ENCODE data around the gene TAS1R2.

The TAS1R2 gene

GRCh38 chr1:18819203-18819602 lies 40.3 kb downstream of the TAS1R2 start:
- peaks cover 3% of the 10 kb centered on the region for H3K4me1 ChIP-seq (ENCODE audit: control insufficient read depth, insufficient read depth, low read length)

GRCh38 chr1:18817795-18818435 lies 41.5 kb downstream of the TAS1R2 start:
- H3K27me3 ChIP-seq (ENCODE audit: control insufficient read depth, insufficient read depth, low read length): peaks cover 27% of the 10 kb centered on the region
- no peak overlapping the region for H3K4me3 ChIP-seq (ENCODE audit: low read depth, low read length)
- no peak overlapping the region for H3K27ac ChIP-seq (ENCODE audit: low read depth, low read length)
- H3K36me3 ChIP-seq (ENCODE audit: control insufficient read depth, insufficient read depth, low read length): no peaks in the 10 kb centered on the region
- H3K9me3 ChIP-seq (ENCODE audit: control insufficient read depth, insufficient read depth, low read depth, low read length): no peaks in the 10 kb centered on the region
- no peak overlapping the region for H3K9ac ChIP-seq (ENCODE audit: low read length)
- peaks cover 3% of the 10 kb centered on the region for H3K4me1 ChIP-seq (ENCODE audit: control insufficient read depth, insufficient read depth, low read length)

More at GRCh38 chr1:18819203-18819602, 40.3 kb downstream of the TAS1R2 start:
- no peak overlapping the region for H3K4me3 ChIP-seq (ENCODE audit: low read depth, low read length)
- peaks cover 27% of the 10 kb centered on the region for H3K27me3 ChIP-seq (ENCODE audit: control insufficient read depth, insufficient read depth, low read length)
- H3K9me3 ChIP-seq (ENCODE audit: control insufficient read depth, insufficient read depth, low read depth, low read length): no peaks in the 10 kb centered on the region
- no peak overlapping the region for H3K27ac ChIP-seq (ENCODE audit: low read depth, low read length)
- no peak overlapping the region for H3K9ac ChIP-seq (ENCODE audit: low read length)
- H3K36me3 ChIP-seq (ENCODE audit: control insufficient read depth, insufficient read depth, low read length): no peaks in the 10 kb centered on the region

- Histone ChIP-seq H3K27ac (ENCODE audit: low read depth, low read length) (no peak overlapping the region), H3K4me1 (ENCODE audit: control insufficient read depth, insufficient read depth, low read length) (peaks cover 3% of the 10 kb centered on the region), H3K9me3 (ENCODE audit: control insufficient read depth, insufficient read depth, low read depth, low read length) (no peaks in the 10 kb centered on the region), H3K4me3 (ENCODE audit: low read depth, low read length) (no peak overlapping the region), H3K9ac (ENCODE audit: low read length) (no peak overlapping the region), H3K36me3 (ENCODE audit: control insufficient read depth, insufficient read depth, low read length) (no peaks in the 10 kb centered on the region), H3K27me3 (ENCODE audit: control insufficient read depth, insufficient read depth, low read length) (peaks cover 27% of the 10 kb centered on the region)
Observed at GRCh38 chr1:18817316-18817715, 42.1 kb downstream of the TAS1R2 start.

DNA sequence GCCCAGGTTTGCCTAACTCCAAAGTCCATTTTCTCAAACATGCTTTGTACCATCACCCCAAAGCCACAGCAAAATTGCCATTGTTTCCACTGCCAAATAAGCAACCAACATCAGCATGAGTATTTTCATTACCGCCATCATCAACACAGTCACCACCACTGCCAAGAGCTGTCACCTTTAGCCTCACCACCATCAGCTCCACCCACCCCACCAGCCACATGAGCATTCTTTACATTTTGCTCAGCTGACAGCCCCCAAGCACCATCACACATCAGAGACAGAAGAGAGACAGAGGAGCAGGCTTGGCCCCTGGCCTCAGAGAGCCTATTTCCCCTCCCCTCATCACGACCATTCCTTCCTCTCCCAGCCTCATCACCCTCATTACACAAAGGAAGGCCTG lies 42.7 kb downstream of the TAS1R2 start:
- no peak overlapping the region for H3K27ac ChIP-seq (ENCODE audit: low read depth, low read length)
- no peak overlapping the region for H3K9ac ChIP-seq (ENCODE audit: low read length)
- H3K36me3 ChIP-seq (ENCODE audit: control insufficient read depth, insufficient read depth, low read length): no peaks in the 10 kb centered on the region
- H3K4me1 ChIP-seq (ENCODE audit: control insufficient read depth, insufficient read depth, low read length): peaks cover 3% of the 10 kb centered on the region
- H3K27me3 ChIP-seq (ENCODE audit: control insufficient read depth, insufficient read depth, low read length): peaks cover 27% of the 10 kb centered on the region
- no peaks in the 10 kb centered on the region for H3K9me3 ChIP-seq (ENCODE audit: control insufficient read depth, insufficient read depth, low read depth, low read length)
- H3K4me3 ChIP-seq (ENCODE audit: low read depth, low read length): no peak overlapping the region

- Histone ChIP-seq H3K36me3 (ENCODE audit: control insufficient read depth, insufficient read depth, low read length) (no peaks in the 10 kb centered on the region), H3K4me1 (ENCODE audit: control insufficient read depth, insufficient read depth, low read length) (no peaks in the 10 kb centered on the region), H3K9ac (ENCODE audit: low read length) (no peak overlapping the region), H3K27ac (ENCODE audit: low read depth, low read length) (no peak overlapping the region), H3K9me3 (ENCODE audit: control insufficient read depth, insufficient read depth, low read depth, low read length) (no peaks in the 10 kb centered on the region), H3K27me3 (ENCODE audit: control insufficient read depth, insufficient read depth, low read length) (peaks cover 20% of the 10 kb centered on the region), H3K4me3 (ENCODE audit: low read depth, low read length) (no peak overlapping the region)
Observed at GRCh38 chr1:18814874-18815531, 44.5 kb downstream of the TAS1R2 start.

DNA sequence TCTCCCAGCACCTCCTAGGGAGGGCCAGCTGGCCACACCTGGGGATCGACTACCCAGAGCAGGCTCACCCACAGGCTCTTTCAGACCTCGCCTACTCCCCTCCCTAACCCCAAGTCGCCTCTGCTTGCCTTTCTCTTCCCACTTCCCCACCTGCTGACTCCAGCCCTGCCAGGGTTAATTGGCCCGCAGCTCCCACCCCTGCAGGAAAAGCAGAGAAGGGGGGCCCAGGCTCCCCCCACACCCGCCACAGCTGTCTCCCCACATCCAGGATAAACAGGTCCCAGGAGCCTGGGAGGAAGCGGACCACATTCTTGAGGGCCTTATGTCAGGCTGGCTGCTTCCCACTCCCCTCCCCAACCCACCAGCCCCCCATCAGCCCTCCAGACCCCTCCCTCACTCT lies 45.0 kb downstream of the TAS1R2 start:
- Histone ChIP-seq H3K36me3 (ENCODE audit: control insufficient read depth, insufficient read depth, low read length) (no peaks in the 10 kb centered on the region), H3K9me3 (ENCODE audit: control insufficient read depth, insufficient read depth, low read depth, low read length) (no peaks in the 10 kb centered on the region), H3K27ac (ENCODE audit: low read depth, low read length) (no peak overlapping the region), H3K27me3 (ENCODE audit: control insufficient read depth, insufficient read depth, low read length) (peaks cover 14% of the 10 kb centered on the region), H3K4me3 (ENCODE audit: low read depth, low read length) (no peak overlapping the region), H3K4me1 (ENCODE audit: control insufficient read depth, insufficient read depth, low read length) (no peaks in the 10 kb centered on the region), H3K9ac (ENCODE audit: low read length) (no peak overlapping the region)

GRCh38 chr1:18812453-18812939 lies 47.0 kb downstream of the TAS1R2 start:
- Histone ChIP-seq H3K9me3 (ENCODE audit: control insufficient read depth, insufficient read depth, low read depth, low read length) (no peaks in the 10 kb centered on the region), H3K4me1 (ENCODE audit: control insufficient read depth, insufficient read depth, low read length) (no peaks in the 10 kb centered on the region), H3K27ac (ENCODE audit: low read depth, low read length) (no peak overlapping the region), H3K27me3 (ENCODE audit: control insufficient read depth, insufficient read depth, low read length) (0 out of 2 replicates have a peak, but pooled peaks cover 2% of the 10 kb centered on the region), H3K36me3 (ENCODE audit: control insufficient read depth, insufficient read depth, low read length) (no peaks in the 10 kb centered on the region), H3K9ac (ENCODE audit: low read length) (no peak overlapping the region), H3K4me3 (ENCODE audit: low read depth, low read length) (no peak overlapping the region)

- H3K9me3 ChIP-seq (ENCODE audit: control insufficient read depth, insufficient read depth, low read depth, low read length): no peaks in the 10 kb centered on the region
- H3K4me1 ChIP-seq (ENCODE audit: control insufficient read depth, insufficient read depth, low read length): no peaks in the 10 kb centered on the region
- no peak overlapping the region for H3K4me3 ChIP-seq (ENCODE audit: low read depth, low read length)
- no peaks in the 10 kb centered on the region for H3K27me3 ChIP-seq (ENCODE audit: control insufficient read depth, insufficient read depth, low read length)
- no peaks in the 10 kb centered on the region for H3K36me3 ChIP-seq (ENCODE audit: control insufficient read depth, insufficient read depth, low read length)
- no peak overlapping the region for H3K27ac ChIP-seq (ENCODE audit: low read depth, low read length)
- H3K9ac ChIP-seq (ENCODE audit: low read length): no peak overlapping the region
Observed at GRCh38 chr1:18811733-18812452, 47.6 kb downstream of the TAS1R2 start.

DNA sequence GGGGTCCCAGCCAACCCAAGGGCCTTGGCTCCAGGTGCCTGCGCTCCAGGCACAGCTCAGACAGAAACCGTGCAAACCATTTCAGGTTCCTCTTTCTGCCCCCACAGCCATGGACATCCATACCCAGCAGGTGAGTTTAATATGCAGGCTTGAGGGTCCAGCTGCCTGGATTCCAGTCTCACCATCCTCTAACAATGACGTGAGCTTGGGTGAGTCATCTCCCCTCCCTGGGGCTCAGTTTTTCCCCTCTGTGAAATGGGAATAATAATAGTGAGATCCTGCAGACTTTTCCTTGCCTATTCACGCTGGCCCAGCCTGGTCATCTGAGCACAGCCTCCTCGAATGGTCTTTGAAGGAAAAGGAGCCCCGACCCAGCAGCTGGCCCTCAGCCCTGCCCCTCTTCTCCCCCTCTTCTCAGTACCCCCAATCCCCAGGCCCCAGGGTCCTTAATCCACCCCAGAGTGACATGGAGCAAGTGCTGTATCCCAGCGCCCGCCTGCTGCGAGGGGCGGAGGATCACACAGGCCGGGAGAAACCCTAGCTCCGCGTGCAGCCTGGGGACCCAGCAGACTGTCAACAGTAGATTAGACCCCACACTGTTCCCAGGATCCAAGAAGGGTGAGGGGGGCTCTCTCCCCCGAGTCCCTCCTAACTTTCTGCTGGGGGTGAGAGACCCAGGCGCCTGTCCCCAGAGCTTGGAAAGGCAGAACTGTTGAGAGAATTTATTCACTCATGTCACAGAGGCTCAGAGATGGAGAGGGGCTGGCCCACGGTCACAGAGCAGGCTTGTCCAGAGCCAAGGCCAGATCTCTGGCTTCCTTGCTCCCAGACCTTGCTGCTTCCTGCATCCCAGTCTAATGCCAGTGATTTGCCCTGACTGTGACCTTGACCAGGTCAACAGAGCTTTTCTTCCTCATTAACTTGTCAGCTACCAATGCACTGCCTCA lies 49.2 kb downstream of the TAS1R2 start:
- H3K4me3 ChIP-seq (ENCODE audit: low read depth, low read length): no peak overlapping the region
- no peak overlapping the region for H3K27ac ChIP-seq (ENCODE audit: low read depth, low read length)
- H3K9ac ChIP-seq (ENCODE audit: low read length): no peak overlapping the region
- H3K4me1 ChIP-seq (ENCODE audit: control insufficient read depth, insufficient read depth, low read length): peaks cover 4% of the 10 kb centered on the region; the same call in 1 of the 2 replicates
- H3K27me3 ChIP-seq (ENCODE audit: control insufficient read depth, insufficient read depth, low read length): no peaks in the 10 kb centered on the region
- no peaks in the 10 kb centered on the region for H3K9me3 ChIP-seq (ENCODE audit: control insufficient read depth, insufficient read depth, low read depth, low read length)
- H3K36me3 ChIP-seq (ENCODE audit: control insufficient read depth, insufficient read depth, low read length): no peaks in the 10 kb centered on the region

GRCh38 chr1:18808550-18808949 lies 50.9 kb downstream of the TAS1R2 start:
- Histone ChIP-seq H3K4me1 (ENCODE audit: control insufficient read depth, insufficient read depth, low read length) (peaks cover 4% of the 10 kb centered on the region; the same call in 1 of the 2 replicates), H3K4me3 (ENCODE audit: low read depth, low read length) (no peak overlapping the region), H3K27me3 (ENCODE audit: control insufficient read depth, insufficient read depth, low read length) (no peaks in the 10 kb centered on the region), H3K9me3 (ENCODE audit: control insufficient read depth, insufficient read depth, low read depth, low read length) (no peaks in the 10 kb centered on the region), H3K27ac (ENCODE audit: low read depth, low read length) (no peak overlapping the region), H3K9ac (ENCODE audit: low read length) (no peak overlapping the region), H3K36me3 (ENCODE audit: control insufficient read depth, insufficient read depth, low read length) (no peaks in the 10 kb centered on the region)
